Stimulated activated CD4-positive, alpha-beta T cell treated with anti-CD3 and anti-CD28 coated beads, Interleukin-4, amount 100 ng/mL, for 24 hours (primary cell): ENCODE data around the gene NAV2.

Experiments
- DNase-seq: peaks from one replicate; pipeline ENCODE4 v3.0.0-alpha.2; 2020

Gene NAV2

DNA sequence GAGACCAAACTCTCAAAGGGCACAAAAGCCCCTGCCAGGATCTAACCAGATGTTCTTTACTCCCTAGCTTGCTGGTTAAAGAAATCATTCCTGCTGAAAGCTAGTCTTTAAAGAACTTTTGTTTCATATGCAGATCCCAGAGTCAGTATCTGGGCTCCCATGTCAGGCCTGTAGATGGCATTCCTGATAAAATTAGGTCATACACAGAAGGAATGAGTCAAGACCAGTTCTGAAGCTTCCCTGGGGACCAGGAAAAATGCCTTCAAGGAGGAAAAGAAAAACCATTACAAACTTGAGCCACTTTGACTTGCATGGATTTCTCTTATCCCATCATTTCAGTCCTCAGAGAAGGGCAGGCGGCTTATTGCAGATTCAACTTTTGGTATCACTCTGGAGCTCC lies 441.7 kb downstream of the NAV2 start:
- DNase-seq = no peak

DNA sequence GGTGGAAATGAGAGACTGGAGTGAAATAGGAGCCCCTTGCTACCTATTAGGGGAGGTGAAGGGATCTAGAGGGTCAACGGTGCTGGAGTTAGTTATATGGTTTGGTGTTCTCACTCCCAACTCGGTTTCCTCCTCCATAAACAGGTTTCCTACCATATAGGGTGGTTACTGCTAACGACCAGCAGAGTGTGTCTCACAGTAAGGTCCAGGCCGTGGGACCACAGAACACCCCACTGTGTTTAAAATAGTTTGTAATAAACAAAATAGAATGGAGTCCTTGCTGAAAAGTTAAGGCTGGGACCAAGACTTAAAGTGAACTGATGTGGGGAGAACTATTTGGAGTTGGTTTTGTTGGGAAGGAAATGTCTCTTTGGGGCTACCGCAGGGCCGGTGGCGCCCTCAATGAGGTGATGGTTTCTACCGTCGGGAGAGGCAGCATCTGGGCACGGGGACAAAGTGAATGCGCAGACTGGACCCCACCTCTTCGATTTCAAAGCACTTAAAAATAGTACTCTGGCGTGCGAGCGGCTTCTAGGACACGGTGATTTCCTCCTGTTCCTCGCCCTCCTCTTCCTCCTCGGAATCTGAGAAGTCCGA lies 443.1 kb downstream of the NAV2 start:
- no peak for DNase-seq

DNA sequence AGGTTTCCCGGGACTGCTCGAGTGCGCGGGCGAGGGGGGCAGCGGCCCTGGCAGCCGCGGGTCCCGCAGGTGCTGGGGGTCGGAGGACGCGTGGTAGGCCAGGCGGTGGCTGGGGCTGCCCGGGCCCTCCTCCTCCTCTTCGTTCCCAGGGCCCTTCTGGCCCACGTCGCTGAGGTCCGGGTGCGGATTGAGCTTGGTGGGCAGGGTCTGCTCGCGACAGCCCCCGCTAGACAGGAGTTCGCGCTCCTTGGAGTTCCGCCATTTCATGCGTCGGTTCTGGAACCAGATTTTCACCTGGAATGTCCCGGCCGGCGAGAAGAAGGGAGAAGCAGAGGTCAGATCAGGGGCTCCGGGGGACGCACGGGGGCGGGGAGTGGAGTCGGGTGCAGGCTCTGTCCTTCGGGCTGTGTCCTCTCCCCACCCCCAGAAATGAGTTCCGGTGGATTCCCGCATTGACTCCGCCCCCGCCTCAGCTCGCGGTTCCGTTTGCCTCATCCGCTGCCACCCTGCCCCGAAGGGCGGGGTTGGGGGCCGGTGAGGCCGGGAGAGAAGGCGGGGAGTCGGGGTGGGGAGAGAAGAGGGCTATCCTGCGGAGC lies 443.7 kb downstream of the NAV2 start:
- DNase-seq = peak; percentile 42

DNA sequence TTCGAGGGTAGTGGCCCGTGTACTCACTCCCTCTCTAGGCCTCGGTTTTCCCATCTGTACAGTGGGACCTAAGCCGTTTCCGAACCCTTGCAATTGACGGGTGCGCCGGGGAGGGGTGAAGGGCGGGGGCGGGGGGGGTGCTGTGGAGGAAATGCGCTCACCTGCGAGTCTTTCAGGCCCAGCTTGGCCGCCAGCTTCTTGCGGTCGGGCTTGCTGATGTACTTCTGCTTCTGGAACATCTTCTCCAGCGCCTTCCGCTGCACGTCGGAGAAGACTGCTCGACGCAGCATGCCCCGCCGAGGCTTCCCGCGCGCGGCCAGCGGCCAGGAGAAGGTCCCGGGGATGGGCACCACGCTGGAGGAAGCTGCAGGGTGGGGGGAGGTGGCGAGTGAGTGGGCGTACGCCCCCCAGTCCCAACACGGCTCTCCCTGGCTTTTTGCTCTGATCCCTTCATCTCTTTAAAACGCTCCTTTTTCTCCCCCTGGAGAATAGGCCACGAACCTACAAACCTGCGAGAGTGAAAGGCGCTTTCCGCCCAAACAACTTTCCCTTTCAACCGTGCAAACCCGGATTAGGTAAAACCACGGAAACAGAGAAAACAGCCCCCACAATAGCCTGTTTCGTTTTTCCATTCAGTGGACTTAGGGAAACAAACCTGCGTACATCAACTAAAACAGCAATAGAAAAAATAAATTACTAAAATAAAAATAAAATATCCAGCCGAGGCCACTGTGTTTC lies 444.4 kb downstream of the NAV2 start:
- DNase-seq = no peak

DNA sequence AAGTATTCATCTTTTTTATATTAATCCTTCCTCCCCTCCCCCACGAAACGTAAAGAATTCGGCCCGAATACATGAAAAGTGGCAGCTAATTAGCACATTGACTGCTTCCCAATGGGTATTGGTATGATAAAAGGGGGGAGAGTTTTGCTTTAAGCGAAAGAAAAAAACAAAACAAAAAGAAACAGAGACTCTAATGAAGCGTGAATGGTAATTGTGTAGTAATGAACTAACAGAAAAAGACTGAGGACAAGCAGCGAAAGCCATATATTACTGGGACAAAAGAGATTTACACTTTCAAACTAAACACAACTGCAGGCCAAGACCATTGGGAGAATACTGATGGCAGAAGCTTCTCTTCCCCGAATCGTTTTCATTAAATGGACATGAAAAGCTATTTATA lies 445.1 kb downstream of the NAV2 start:
- no peak for DNase-seq

DNA sequence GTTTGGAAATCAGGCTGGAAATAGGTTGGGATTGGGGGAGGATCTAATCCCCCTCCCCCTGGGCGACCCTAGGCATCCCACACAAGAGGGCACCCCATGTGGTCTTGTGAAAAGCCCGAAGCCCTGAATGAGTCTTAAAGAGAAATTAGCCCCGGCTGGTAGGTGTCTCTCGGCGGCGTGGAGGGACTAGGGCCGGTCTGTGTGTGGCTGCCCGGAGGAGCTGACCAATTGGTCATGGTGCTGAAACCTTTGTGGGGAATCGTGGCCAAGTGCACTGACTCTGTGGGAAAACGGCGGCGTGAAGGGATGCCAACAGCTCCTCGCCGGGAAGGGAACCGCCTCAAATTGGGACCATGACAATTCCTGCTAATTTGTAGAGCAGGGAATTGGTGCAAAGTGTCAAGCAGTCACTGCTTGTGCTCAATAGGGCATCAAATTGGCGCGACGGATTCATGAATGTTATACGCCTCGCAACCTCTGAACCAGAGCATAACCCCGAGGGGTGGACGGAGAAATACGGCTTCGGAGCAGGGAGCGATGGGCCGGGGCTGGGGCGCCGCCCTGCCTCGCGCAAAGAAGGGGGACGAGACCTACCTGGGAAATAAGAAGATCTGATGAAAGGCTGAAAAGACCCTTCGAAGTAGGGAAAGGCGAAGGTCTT lies 446.1 kb downstream of the NAV2 start:
- DNase-seq = no peak

DNA sequence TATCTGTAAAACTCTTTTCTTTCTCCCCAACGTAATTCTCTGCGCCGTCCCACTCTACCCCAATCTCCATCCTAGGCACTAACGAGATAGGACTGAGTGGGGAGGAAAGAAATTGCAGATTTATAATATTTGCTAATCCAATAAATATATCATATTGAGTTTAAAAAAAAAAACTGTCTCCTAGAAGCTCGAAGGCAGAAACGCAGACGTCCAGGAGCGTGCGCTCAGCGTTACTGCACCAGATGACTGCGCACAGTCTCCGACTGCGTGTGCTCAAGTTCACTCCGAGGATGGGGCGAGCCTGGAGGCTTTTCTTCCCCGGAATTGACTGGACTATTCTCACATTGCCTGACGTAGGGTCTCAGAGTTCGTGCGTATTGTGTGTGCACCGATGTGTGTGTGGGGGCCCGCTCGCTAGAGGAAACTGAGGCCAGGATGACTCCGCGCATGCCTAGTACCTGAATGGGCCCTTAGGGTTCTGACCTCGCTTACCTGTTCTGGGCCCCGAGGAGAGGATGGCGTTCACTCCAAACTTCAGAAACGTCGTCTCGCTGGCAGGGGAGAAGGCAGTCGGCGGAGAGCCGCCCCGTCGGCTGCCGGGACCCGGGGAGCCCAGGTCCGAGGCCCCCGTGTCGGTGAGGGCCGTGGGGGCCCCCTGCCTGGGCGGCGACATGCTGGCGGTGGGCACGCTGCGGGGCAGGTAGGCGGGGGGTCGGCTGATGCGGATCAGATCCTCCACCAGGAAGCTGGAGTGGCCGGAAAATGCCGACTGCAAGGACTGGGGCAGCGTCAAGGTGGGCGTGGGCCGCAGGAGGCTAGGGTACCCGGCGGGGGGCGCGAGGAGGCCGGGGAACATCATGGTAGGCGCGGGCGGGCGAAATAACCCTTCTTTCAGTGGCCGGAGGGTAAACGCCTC lies 447.1 kb downstream of the NAV2 start:
- no peak for DNase-seq

DNA sequence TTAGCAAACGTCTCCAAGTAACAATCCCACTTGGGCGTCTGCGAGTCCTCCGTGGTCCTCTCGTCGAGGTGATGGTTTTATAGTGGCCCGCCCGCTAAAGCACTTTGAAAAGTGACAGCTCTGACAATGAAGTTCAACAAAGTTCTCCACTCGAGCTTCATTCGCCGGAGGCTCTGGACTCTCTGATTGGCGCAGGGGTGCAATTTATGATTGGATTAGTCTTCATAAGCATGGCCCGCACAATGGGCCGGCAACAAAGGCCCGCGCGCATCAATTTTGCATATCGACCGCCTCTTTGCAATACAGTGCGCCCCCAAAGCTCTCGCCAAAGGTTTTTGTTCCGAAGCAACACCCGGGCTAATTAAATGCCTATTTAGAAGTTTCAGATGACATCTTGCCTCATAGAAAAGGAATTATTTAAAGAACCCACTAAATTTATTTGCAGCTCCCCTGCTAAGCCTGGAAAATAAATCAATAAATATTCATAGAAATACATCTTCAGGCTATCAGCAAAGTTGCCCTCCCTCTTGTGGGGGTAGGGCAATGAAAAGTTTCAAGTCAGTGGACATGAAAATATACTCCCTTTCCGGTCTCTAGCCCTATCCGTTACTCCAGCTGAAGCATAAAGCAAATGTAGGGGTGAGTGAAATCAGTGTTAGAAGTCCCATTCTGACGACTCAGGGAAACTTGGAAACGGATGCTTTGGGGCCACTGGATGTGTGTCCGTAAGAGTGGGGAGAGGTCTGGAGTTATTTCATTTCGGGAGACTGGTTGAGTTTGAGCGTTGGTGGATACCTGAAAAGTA lies 448.0 kb downstream of the NAV2 start, which contains the start of gene DBX1:
DBX1 (minus strand) TSS at position 51 of the 805 bp plus-strand sequence. CDS start 151 bp downstream, outside the sequence.
- no peak for DNase-seq

DNA sequence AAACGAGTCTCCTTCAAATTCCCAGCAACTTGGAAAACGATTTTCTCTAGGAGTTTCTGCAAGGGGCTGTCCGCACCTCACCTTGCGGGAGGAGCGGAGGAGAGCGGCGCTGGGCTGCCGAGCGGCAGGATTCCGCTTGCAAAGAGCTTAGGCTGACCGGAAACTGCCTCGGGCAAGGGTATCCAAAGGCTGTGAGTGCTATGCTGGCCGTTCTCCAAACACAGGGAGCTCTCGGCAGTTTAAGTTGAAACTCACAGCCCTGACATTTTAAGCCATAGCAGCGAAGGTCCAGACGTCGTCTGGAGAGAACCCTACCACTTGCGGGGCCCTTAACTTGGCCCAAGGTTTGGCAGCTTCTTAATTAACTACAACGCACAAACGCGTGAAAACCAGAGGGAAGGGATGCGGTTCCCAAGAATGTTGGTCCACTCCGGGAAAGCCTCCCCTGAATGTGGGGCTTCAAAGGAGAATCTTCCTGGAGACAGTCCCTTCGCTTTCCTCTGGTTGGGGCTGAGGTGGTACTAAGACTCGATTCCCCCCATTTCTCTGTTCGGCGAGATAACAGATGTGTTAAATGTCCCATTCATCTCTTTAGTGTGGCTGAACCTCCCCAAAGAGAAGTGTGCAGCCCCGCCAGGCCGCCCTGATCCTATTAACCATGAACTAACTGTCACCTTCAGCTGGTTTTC lies 448.7 kb downstream of the NAV2 start:
- DNase-seq = no peak

DNA sequence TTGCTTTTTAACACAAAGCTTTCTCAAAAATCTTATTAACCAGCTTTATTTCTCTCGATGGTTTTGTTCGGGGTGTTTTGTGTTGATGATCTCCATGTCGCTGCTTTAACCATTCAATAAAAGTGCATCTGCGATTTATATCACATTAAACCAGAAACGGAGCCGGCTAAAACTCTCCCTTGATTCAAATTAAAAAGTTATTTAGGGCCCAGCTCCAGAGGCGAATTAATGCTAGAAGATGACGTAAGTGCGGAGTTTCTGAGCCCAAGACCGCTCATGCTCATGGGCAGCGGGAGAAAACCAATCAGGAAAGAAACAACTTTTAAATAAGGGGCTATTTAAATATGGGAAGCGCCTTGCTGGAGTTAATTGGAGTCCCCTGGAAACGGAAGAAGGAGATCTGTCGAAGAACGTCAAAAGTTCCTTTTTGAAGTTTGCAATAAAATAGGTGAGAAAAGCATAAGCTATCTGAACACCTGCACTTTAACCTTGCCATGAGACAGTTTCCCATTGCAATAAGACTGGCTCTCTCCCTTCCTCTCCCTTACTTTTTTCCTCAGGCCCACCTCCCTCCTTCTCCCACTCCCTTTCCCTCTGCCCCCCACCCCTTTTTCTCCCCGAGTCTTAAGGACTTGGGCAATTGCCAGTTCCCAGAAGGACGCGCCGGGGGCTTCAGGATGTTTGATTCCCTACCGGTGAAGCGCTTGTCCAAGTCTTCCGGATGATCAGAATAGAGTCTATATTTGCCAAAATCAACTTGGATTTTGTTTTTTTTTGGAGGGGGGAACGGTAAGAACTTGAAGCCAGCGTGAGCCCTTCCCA lies 449.5 kb downstream of the NAV2 start:
- no peak for DNase-seq

DNA sequence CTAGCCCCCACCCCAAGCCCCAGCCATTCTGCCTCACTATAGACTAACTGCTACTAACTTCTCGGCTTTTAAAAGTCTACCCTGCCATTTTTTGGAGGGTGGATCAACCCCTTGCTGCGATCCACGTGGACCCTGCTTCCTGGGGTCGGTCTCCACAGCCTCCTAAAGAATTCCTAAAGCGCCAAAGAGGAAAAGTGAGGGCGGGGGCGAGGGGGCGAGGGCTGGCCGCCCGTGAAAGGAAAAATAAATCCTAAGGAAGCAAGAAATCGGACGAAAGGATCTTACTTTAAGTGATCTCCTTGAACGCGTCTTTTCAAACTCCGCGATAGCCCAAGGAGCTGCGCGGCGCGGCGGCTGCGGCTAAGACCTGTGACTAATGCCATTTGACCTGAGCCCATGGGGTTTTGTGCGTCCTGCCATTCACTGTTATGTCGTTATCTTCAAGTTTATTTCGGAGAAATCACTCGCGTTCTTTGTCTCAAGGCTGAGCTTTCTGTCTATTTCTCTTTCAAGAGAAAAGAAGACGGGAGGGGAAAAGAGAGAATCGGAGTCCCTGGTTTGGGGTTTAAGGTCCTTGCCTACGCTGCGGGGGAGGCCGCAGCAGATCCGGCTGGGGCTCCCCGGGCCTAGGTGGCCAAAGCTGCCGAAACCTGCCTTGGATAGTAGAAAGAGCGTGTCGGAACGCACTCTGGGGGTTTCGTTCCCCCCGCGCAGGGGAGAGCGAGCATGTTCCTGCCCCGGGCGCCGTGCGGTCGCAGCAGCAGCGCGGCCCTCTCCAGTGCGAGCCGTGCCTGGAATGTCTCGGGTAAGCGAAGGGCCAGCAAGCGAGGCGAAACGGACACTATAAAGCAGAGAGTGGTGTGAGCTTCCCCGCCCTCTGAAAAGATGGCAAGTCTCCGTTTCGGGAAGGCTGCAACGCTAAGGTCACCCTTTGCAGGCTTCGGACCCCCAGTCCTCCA lies 450.5 kb downstream of the NAV2 start:
- no peak for DNase-seq

DNA sequence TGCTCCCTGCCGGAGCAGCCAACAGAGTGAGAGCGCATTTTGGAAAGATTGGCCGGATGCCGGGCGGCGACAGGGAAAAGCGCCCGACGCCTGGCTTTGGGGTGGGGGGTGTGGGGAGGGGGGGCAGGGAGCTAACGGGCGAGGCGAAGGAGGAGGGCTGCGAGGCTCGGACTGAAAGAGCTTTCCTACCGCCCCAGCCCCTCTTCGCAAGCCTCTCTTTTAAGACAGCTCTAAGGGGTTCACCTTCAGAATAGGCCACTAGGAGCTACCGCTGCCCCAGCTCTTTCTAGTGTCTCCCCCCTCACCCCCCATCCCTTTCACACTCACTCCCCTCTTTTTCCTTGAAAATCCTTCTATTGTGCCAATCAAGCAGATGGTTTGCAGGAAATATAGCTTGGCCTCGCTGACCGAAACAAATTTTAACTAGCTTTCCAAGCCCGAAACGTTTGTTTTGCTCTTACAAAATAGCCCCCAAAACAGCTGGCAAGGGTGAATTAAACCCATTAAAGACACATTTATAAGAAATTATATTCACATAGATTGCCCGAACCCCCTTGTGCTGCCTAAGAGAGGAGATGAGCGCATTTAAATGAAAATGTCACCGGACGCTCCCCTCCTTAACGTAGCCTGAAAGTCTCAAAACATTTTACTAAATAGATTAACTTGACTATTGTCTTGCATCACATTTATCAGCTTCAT lies 451.3 kb downstream of the NAV2 start:
- no peak for DNase-seq
